Endometrial microvascular endothelial cells (primary cell): Measurements from ENCODE around the gene PRSS38. TPM values are rescaled to one million over a fixed set of nuclear protein-coding genes. Genes with fewer than 3 reads are reported as not detected.

Experiments
- in situ Hi-C: cut with HindIII; loops from 2 replicates; pipeline ENCODE4 v1.10.0; 2017; ENCODE audit warnings: low sequenced_read_pairs, low pct_unique_long_range_greater_than_20kb; ENCODE audit errors: inconsistent ontology term
- total RNA-seq: library from RNA; depleted of rRNA; stranded (reverse); fragments of >200 nt; gene quantifications from one replicate; pipeline ENCODE4 v1.2.3, GENCODE V29; 2015; ENCODE audit errors: inconsistent ontology term

Gene PRSS38
- total RNA-seq, 1 donor from 2014 or later = not detected

DNA sequence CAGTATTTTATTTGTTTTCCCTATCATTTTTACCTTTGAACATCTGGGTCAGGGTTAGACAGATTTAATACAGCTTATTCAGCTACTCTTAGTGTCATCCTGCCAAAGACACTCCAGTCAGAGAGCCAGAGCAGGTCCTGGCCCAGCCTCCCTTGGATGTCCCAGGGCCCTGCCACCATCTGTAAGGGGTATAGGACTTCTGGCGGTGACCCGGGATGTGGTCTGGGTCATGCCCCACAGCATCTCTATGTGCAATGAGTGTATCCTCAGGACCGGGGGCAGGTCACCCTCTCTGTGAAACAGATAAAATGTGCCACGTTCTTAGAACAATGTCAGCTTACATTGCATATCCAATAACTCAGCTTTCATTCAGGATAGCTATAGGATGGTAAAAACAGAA lies 37.8 kb upstream of the PRSS38 start:
- in situ Hi-C loops = no loop called here

DNA sequence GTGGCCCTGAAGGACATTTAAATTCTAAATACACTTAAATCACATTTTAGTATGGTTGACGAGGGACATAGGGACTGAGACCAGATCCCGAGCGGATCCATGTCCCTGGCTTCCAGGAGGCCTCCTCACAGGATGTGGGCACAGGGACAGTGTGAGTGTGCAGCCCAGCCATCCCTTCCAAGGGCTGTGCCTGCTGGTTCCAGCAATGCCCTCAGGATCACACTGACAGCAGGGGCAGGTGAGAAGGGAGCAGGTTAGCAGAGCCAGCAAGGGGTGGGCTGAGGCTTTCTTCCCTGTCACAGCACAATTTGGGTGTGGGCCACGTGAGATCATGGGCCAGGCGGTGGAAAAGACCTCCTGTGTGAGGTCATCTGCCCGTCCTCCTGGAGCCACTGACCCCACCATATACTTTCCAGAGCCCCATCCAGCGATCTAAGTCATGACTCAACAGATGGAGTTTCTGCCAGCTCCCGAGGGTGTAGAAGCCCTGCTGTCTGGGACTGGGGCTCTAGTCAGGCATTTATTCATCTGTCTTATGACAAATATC lies 37.0 kb upstream of the PRSS38 start:
- in situ Hi-C loops = no loop called here

DNA sequence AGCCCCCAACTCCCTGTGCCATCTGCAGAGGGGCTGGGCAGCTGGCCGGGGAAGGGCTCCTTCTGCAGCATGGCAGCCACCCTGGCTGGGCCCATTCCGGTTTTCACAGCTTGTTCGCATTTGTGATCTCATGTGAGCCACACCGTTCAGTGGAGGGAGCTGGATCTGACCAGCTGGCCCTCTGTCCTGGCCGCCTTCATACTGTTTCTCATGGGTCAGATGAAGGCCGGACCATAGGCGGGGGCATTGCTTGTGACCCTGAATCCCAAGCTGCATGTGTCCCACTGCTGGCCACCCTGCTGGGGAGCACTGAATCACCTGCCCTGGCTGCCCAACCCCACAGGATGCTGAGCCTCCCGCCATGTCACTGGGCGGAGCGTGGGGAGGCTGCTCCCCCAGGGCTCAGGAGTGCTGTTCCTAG lies 36.4 kb upstream of the PRSS38 start:
- in situ Hi-C loops = no loop called here

DNA sequence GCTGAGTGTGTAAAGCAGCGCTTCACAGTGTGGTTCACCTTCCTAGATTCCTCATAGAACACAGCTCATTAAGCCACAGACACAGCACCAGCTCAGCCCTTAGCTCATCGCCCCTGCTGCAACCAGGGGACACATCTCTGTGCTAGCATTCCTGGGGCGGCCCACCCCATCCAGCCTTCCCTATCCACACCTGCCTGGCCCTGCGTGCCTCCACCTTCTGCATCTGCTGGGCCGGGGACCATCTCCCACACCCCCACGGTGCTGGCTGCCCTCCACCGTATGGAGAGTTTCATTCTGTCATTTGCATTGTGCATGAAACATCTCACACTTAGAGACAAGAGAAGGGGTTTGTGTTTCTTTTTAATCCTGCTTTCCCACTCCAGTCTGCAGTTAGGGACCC lies 35.8 kb upstream of the PRSS38 start:
- in situ Hi-C loops = no loop called here

DNA sequence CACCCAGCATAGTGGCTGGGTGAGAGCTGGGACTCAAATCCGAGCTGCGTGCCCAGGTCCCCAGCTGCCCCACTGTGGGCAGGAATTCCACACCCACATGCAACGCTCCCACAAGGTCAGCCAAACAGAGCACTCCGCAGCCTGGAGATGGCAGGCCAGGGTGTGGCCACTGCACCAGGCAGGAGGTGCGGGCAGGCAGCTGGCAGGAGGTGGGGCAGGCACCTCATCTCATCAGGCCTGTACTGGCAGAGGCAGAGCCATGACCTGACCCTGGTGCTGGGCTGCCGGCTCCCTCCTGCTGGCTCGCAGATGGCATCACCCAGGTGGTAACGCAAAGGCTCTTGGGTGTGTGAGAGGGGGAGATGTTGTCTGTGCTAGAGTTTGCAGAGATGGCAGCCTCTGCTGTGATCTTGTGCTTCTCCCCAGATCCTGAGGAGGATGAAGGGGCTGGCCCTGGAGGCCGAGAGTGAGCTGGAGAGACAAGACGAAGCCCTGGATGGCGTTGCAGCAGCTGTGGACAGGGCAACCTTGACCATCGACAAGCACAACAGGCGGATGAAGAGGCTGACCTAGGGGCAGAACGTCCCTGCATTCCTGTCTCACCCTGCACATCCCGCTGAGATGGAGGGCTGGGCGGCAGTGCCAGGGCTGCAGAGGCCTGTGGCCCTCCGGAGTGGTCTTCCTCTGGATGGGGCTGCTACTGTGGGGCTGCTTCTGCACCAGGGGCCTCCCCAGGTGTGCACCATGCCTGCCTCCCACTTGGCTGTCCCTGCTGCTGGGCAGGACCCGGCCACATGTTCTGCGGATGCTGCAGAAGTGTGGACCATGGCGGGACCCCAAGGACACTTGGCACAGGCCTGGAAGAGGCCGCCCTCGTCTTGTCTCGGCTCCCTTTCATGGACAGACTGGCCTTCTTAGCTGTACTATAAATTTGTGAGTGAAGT lies 35.1 kb upstream of the PRSS38 start:
- in situ Hi-C loops = no loop called here

GRCh38 chr1:227781314-227781930 lies 34.1 kb upstream of the PRSS38 start:
- in situ Hi-C loops = no loop called here

- in situ Hi-C loops = no loop called here
Measured at GRCh38 chr1:227782226-227782625, 33.2 kb upstream of the PRSS38 start.

DNA sequence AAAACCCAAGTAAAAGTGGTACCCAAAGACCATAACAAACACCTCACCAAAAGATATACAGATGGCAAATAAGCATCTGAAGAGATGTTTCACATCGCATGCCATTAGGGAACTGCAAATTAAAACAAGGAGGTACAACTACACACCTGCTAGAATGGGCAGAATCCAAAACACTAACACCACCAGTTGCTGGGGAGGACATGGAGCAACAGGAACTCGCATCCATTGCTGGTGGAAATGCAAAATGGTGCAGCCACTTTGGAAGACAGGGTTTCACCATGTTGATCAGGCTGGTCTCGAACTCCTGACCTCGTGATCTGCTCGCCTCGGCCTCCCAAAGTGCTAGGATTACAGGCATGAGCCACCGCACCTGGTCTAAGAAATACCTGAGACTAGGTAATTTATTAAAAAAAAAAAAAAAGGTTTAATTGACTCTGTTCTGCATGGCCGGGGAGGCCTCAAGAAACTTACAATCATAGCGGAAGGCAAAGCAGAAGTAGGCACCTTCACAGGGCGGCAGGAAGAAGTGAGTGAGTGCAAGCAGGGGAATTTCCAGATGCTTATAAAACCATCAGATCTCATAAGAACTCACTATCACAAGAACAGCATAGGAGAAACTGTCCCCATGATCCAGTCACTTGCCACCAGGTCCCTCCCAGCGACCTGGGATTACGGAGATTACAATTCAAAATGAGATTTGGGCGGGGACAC lies 30.2 kb upstream of the PRSS38 start:
- in situ Hi-C loops = no loop called here

DNA sequence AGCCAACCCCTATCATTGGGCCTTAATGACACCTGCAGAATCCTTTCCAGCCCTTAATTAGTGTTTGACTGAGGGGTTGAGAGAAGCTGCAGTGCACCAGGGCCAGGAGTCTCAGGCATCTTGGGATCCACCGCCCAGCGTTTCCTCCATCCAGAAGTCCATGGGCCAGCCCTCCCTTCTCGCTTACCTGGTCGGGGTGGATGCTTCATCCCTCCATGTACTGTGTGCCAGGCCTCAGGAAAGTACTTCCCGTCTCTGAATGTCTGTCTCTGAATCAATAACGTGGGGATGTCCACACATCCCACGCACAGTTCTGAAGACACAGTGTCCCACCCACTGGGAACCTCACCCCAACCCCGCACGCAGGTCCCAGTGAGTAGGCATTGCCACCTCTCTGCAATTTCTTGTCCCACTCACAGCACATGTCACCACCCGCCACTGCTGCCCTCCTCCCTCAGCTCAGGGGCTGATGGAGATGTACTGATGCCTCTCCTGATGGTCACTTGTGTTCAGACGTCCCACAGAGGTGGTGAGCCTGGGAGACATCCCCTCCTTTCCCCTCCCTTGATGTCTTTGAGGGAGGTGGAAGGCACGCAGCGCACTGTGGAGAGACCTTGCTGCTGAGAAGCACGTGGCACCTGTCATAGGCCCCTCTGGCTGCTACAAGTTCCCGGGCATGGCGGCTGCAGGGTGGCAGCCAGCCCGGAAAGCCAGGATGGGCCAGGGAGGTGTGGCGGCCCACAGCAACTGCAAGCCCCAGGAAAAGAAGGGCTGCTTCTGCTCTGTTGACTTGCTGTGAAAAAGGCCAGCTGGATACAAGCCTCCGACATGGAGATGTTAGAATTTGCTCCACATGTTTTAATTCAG lies 29.4 kb upstream of the PRSS38 start:
- in situ Hi-C loops = no loop called here

- in situ Hi-C loops = no loop called here
Measured at GRCh38 chr1:227786673-227787512, 28.6 kb upstream of the PRSS38 start.

GRCh38 chr1:227787513-227788270 lies 27.8 kb upstream of the PRSS38 start:
- in situ Hi-C loops = no loop called here

- in situ Hi-C loops = no loop called here
Measured at GRCh38 chr1:227788271-227789083, 27.0 kb upstream of the PRSS38 start.

GRCh38 chr1:227789084-227790033 lies 26.1 kb upstream of the PRSS38 start:
- in situ Hi-C loops = no loop called here

DNA sequence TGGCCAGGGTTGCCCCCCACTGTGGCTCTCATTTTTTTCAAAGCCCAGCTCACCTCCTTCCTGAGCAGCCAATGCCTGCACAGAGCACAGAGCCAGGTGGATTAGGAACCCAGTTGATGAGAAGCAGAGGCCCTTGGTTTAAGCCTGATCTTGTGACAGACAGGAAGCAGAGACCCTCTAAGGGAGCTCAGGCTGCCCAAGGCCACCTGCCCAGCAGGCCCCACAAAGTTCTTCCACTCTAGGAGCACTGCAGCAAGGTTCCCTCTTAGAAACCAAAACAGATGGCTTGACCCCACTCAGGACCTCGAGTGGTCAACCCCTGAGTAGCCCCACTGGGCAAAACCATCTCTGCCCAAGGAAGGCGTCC lies 25.5 kb upstream of the PRSS38 start:
- in situ Hi-C loops = no loop called here

GRCh38 chr1:227790868-227791267 lies 24.6 kb upstream of the PRSS38 start:
- in situ Hi-C loops = no loop called here
